Lower leg skin (tissue), 4 donors: Measurements from ENCODE around the gene SUGCT. TPM values are rescaled to one million over a fixed set of nuclear protein-coding genes. Genes with fewer than 3 reads are reported as not detected.
A peak's percentile ranks its signal among the peaks of the same experiment; 100 is the strongest.

Experiments
- DNase-seq, 2 donors: peaks; one replicate each; pipeline ENCODE4 v3.0.0-alpha.2; 2019; ENCODE audit warnings: low spot score in 2 of 2
- H3K4me3 ChIP-seq: fragments of 200-600 bp; sonication (generic); 2 replicates; pipeline ENCODE4 v1.5.1; 2017; ENCODE audit warnings: mild to moderate bottlenecking, low read depth; ENCODE audit not compliant: poor library complexity, severe bottlenecking
- POLR2A ChIP-seq, 2 donors: fragments of 450-650 bp; IDR thresholded peaks; one replicate each; pipeline ENCODE4 v1.6.1; 2016 to 2017; ENCODE audit warnings: antibody characterized with exemption in 2 of 2, mild to moderate bottlenecking in 1 of 2, moderate library complexity in 1 of 2
- WGBS, 2 donors: methylation state at CpG; one replicate each; pipeline ENCODE4 v1.1.5; 2018; 5-methylcytosine and 5-hydroxymethylcytosine counted together
- intact Hi-C: fragments of 100-400 bp; cut with DNase I; formaldehyde crosslinking; loops from one replicate; pipeline ENCODE4 v1.15.0; 2023; ENCODE audit warnings: low total_unique reads
- total RNA-seq, 4 donors: library from RNA; depleted of rRNA; stranded (reverse); fragments of >200 nt; gene quantifications; one replicate each; pipeline ENCODE4 v1.1.0, GENCODE V29; 2016
- TF ChIP-seq, protein P1 (sequence below), 3 donors: fragments of 450-650 bp; IDR thresholded peaks; one replicate each; pipeline ENCODE4 v1.5.1; 2016; ENCODE audit warnings: antibody characterized with exemption in 3 of 3, mild to moderate bottlenecking in 3 of 3, moderate library complexity in 2 of 3

Gene SUGCT
- total RNA-seq, 4 donors from 2014 or later: 0.49 to 1.6 (median 0.59) TPM; not detected in 1

DNA sequence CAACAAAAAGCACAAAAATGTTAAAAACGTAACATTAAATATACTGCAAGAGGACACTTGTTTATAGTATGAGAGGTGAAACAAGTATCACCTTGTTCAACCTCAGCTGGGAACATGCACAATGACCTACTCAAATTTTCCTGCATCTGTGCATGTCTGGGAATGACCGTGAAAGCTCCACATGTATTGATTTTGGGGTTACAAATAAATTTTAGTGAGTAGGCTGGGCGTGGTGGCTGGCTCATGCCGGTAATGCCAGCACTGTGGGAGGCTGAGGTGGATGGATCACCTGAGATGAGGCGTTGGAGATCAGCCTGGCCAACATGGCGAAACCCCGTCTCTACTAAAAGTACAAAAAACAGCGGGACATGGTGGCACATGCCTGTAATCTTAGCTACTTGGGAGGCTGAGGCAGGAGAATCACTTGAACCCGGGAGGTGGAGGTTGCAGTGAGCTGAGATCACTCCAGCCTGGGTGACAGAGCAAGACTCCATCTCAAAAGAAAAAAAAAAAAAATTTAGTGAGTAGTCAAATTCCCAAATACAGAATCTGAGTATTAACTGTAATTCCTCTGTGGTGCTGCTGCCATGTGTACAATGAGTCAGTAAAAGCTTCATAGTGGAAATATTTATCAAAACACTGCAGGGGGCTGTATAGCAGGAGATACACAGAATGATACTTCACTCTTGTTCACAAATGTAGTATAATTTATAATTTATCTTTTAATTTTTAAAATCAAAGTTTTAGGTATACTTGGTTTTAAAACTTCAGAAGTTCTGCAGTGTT, 41.1 kb downstream of the SUGCT start:
- H3K4me3 ChIP-seq: no peak overlapping the region
- TF ChIP-seq POLR2A (IDR thresholded peaks at IDR 0.05): no peak
- 88 to 90% methylated on average over 9 of the region's 9 CpGs for WGBS, 2 donors
- no peak for DNase-seq
- intact Hi-C loops: no loop called here

DNA sequence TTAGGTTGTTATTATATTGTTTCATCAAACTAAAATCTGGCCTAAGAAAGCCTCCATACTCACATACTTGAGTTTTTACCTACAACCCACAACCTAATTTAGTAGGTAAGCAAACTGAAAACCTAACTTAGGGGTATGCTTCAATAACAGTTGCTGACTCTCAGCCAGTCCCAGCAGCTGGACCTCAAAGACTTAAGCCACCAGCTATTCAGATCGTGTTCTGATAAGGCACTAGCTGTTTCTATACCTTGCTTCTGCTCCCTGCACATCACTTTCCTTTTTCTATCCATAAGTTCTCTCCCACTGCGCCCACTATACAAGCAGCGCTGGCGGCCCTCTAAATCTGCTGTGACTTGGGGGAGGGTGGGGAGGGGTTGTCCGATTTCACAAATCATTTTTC, 42.3 kb downstream of the SUGCT start:
- intact Hi-C loops: no loop called here
- H3K4me3 ChIP-seq: no peak overlapping the region
- no peak for TF ChIP-seq POLR2A (IDR thresholded peaks at IDR 0.05)
- TF ChIP-seq, protein P1, sequence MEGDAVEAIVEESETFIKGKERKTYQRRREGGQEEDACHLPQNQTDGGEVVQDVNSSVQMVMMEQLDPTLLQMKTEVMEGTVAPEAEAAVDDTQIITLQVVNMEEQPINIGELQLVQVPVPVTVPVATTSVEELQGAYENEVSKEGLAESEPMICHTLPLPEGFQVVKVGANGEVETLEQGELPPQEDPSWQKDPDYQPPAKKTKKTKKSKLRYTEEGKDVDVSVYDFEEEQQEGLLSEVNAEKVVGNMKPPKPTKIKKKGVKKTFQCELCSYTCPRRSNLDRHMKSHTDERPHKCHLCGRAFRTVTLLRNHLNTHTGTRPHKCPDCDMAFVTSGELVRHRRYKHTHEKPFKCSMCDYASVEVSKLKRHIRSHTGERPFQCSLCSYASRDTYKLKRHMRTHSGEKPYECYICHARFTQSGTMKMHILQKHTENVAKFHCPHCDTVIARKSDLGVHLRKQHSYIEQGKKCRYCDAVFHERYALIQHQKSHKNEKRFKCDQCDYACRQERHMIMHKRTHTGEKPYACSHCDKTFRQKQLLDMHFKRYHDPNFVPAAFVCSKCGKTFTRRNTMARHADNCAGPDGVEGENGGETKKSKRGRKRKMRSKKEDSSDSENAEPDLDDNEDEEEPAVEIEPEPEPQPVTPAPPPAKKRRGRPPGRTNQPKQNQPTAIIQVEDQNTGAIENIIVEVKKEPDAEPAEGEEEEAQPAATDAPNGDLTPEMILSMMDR (IDR thresholded peaks at IDR 0.05): no peak
- 90 to 98% methylated on average over 5 of the region's 5 CpGs for WGBS, 2 donors
- no peak for DNase-seq

DNA sequence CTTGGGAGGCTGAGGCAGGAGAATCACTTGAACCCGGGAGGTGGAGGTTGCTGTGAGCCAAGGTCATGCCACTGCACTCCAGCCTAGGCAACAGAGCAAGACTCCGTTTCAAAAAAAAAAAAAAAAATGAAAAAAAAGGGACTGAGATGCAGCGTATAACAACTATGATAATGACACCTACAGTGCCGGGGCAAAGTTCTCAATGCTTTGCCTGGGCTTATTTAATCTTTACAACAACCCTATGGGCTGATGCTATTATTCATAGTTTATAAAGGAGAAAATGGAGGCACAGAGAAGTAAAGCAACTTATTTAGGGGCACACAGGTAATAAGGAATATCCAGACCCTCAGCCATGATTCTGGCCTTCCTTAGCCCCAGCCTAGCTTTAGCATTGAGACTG, 47.6 kb downstream of the SUGCT start:
- TF ChIP-seq, protein P1 (IDR thresholded peaks at IDR 0.05): no peak
- TF ChIP-seq POLR2A (IDR thresholded peaks at IDR 0.05): no peak
- no peak overlapping the region for H3K4me3 ChIP-seq
- intact Hi-C loops: no loop called here
- DNase-seq: no peak
- 85 to 94% methylated on average over 4 of the region's 4 CpGs for WGBS, 2 donors

DNA sequence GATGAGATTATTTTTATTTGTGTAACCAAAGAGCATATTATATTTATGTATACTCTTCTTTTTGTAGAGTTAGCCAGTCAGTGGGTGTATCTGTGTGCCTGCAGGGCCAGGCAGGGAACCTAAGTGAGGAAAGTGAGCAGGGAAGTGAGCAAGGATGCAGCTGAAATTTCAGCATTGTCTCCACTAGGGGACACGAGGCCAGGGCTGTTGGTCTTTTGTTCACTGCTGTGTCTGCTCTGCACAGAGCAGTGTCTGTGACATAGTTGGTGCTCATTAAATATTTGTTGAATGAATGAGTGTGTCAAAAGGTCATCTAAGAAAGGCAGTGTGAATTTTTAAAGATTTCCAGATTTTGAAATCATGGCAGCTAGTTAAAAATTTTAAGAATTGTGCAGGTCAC, 51.8 kb downstream of the SUGCT start:
- no peak for DNase-seq
- no peak overlapping the region for H3K4me3 ChIP-seq
- intact Hi-C loops: no loop called here
- no peak for TF ChIP-seq POLR2A (IDR thresholded peaks at IDR 0.05)
- TF ChIP-seq, protein P1 (IDR thresholded peaks at IDR 0.05): no peak
- 70 to 83% methylated on average over 1 of the region's 1 CpG for WGBS, 2 donors

DNA sequence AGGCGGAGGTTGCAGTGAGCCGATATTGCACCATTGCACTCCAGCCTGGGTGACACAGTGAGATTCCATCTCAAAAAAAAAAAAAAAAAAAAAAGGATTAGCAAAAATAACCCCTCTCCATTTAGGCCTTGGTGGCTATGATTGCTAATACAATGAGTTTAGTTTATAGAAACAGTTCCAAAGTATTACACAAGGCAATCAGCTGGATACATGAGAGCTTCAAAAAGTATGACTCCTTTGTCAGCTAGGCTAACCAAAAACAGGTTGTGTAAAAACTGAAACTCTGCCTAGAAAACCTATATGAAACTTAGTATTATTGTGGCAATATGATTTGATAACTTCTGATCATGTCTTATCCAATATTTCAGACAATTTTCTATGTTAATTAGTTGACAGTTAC, 57.2 kb downstream of the SUGCT start:
- 98% methylated on average over 2 of the region's 2 CpGs for WGBS, 2 donors
- no peak overlapping the region for H3K4me3 ChIP-seq
- intact Hi-C loops: no loop called here
- TF ChIP-seq POLR2A (IDR thresholded peaks at IDR 0.05): no peak
- TF ChIP-seq, protein P1 (IDR thresholded peaks at IDR 0.05): no peak
- no peak for DNase-seq

DNA sequence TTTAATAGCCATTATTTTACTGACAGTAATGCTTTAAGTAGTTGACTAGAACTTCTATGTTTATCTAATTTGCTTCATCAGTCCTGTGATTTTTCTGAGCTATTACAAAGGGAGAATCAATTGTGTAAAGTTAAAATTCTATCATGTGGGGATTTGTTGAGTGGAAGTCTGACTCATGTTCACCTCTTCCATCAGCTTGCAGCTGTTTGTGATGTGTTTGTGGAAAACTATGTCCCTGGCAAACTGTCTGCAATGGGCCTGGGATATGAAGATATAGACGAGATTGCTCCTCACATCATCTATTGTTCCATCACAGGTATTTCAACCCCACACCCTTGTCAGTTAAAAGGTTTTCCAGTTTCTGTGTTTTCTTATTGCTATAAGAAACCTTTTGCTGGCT, 59.9 kb downstream of the SUGCT start:
- TF ChIP-seq, protein P1 (IDR thresholded peaks at IDR 0.05): no peak
- TF ChIP-seq POLR2A (IDR thresholded peaks at IDR 0.05): no peak
- H3K4me3 ChIP-seq: no peak overlapping the region
- DNase-seq: peak in 1 of 2 donors; percentile 27
- 44 to 47% methylated on average over 1 of the region's 1 CpG for WGBS, 2 donors
- intact Hi-C loops: no loop called here
